Endodermal cell (in vitro differentiated cells): ENCODE data around the gene ACOT6. TPM values are rescaled to one million over a fixed set of nuclear protein-coding genes. Genes with fewer than 3 reads are reported as not detected.

Experiments
- DNase-seq: peaks from one replicate; pipeline ENCODE4 v3.0.0-alpha.2; 2017
- H3K27ac ChIP-seq: 2 replicates; pipeline ENCODE4 v1.5.1; 2013; ENCODE audit warnings: mild to moderate bottlenecking, low read depth, low read length, moderate library complexity
- H3K27me3 ChIP-seq: 2 replicates; pipeline ENCODE4 v1.6.1; 2013; ENCODE audit warnings: mild to moderate bottlenecking, low read length, moderate library complexity; ENCODE audit not compliant: insufficient read depth, control insufficient read depth, poor library complexity, severe bottlenecking
- H3K36me3 ChIP-seq: 2 replicates; pipeline ENCODE4 v1.7.0; 2013; ENCODE audit warnings: mild to moderate bottlenecking, low read length, moderate library complexity; ENCODE audit not compliant: control insufficient read depth, insufficient read depth
- H3K4me1 ChIP-seq: one replicate; pipeline ENCODE4 v1.7.0; 2013; ENCODE audit warnings: low read length; ENCODE audit not compliant: control insufficient read depth, insufficient read depth
- H3K4me3 ChIP-seq: 2 replicates; pipeline ENCODE4 v1.5.1; 2013; ENCODE audit warnings: mild to moderate bottlenecking, low read length, moderate library complexity
- H3K9ac ChIP-seq: 2 replicates; pipeline ENCODE4 v1.6.1; 2013; ENCODE audit warnings: mild to moderate bottlenecking, low read length, moderate library complexity; ENCODE audit not compliant: poor library complexity, severe bottlenecking; ENCODE audit errors: extremely low read depth
- H3K9me3 ChIP-seq: 2 replicates; pipeline ENCODE4 v1.6.1; 2013; ENCODE audit warnings: mild to moderate bottlenecking, low read length, moderate library complexity; ENCODE audit not compliant: control insufficient read depth
- H3K27ac Mint-ChIP-seq: 2 replicates; pipeline ENCODE4 v1.8.0; 2020; ENCODE audit warnings: mixed read lengths
- H3K27me3 Mint-ChIP-seq: 2 replicates; pipeline ENCODE4 v1.8.0; 2021; ENCODE audit warnings: mild to moderate bottlenecking, mixed read lengths; ENCODE audit not compliant: insufficient read depth
- H3K36me3 Mint-ChIP-seq: 2 replicates; pipeline ENCODE4 v1.8.0; 2020; ENCODE audit warnings: low read depth, mixed read lengths
- H3K4me1 Mint-ChIP-seq: 2 replicates; pipeline ENCODE4 v1.8.0; 2020; ENCODE audit warnings: mixed read lengths
- H3K4me3 Mint-ChIP-seq: 2 replicates; pipeline ENCODE4 v1.8.0; 2020; ENCODE audit warnings: mild to moderate bottlenecking, moderate library complexity, mixed read lengths
- H3K9me3 Mint-ChIP-seq: 2 replicates; pipeline ENCODE4 v1.8.0; 2020; ENCODE audit warnings: mild to moderate bottlenecking, mixed read lengths
- CTCF ChIP-seq: fragments of 200-600 bp; sonication (generic); conservative IDR thresholded peaks from 2 replicates; pipeline ENCODE4 v1.5.0; 2021; ENCODE audit warnings: antibody characterized with exemption, mild to moderate bottlenecking
- WGBS, 2 experiments: methylation state at CpG; one replicate each; pipeline versions ENCODE4 v1.1.5 to v1.1.7; 2013; ENCODE audit warnings: missing lambda C conversion rate in 2 of 2, mixed read lengths in 1 of 2; ENCODE audit not compliant: insufficient coverage in 1 of 2, insufficient read length in 1 of 2; 5-methylcytosine and 5-hydroxymethylcytosine counted together
- total RNA-seq, 2 donors: library from RNA; stranded (reverse); fragmentation: NEBNext Ultra II Directional in 1 of 2; extraction: Animal tissue kit (Norgen Biotek cat#: 25700) in 1 of 2; gene quantifications; 2 replicates in 1 of 2; 3 replicates in 1 of 2; pipeline ENCODE4 v1.2.1, GENCODE V29; 2021

ACOT6 gene
- total RNA-seq, 2 donors from 2014 or later: not detected

GRCh38 chr14:73667854-73668253, 55.5 kb downstream of the ACOT6 start:
- H3K4me1 Mint-ChIP-seq: peaks cover 8% of the 10 kb centered on the region
- Histone ChIP-seq H3K27ac (no peak overlapping the region), H3K9me3 (no peaks in the 10 kb centered on the region), H3K4me3 (no peak overlapping the region), H3K27me3 (no peaks in the 10 kb centered on the region), H3K9ac (no peak overlapping the region), H3K4me1 (no peaks in the 10 kb centered on the region), H3K36me3 (peaks cover 22% of the 10 kb centered on the region)
- WGBS, 2 experiments: 89 to 97% methylated on average over 3 of the region's 3 CpGs
- no peaks in the 10 kb centered on the region for H3K9me3 Mint-ChIP-seq
- peaks cover 11% of the 10 kb centered on the region for H3K36me3 Mint-ChIP-seq
- H3K27me3 Mint-ChIP-seq: no peaks in the 10 kb centered on the region
- TF ChIP-seq CTCF: no peak
- DNase-seq: no peak
- H3K27ac Mint-ChIP-seq: no peak overlapping the region
- no peak overlapping the region for H3K4me3 Mint-ChIP-seq

Other genes with a start within 250 kb of the ACOT6 start
- 10 to 100 TPM; 79.9 to 85.2 TPM for gene NUMB, start 154.0 kb upstream of the ACOT6 start, total RNA-seq
- 10 to 100 TPM; 20.1 to 21.5 TPM for gene RIOX1, start 121.6 kb upstream of the ACOT6 start, total RNA-seq
- 1 to 10 TPM; 4.2 to 4.4 TPM for gene ACOT1, start 75.4 kb upstream of the ACOT6 start, total RNA-seq
- 1 to 10 TPM in 1 of 2 donors, under 1 TPM in 1; 0.46 to 3.2 TPM for gene HEATR4, start 53.6 kb upstream of the ACOT6 start, total RNA-seq
- 10 to 100 TPM in 1 of 2 donors, 1 to 10 TPM in 1; 5.0 to 12.3 TPM for gene ACOT2, start 43.3 kb upstream of the ACOT6 start, total RNA-seq
- gene ACOT4, start 20.6 kb upstream of the ACOT6 start, total RNA-seq: 1 to 10 TPM in 1 of 2 donors, under 1 TPM in 1; 0.97 to 2.0 TPM
- 10 to 100 TPM; 22.9 to 30.5 TPM for gene DNAL1, start 32.5 kb downstream of the ACOT6 start, total RNA-seq
- 10 to 100 TPM; 66.9 to 70.4 TPM for gene PNMA1, start 101.9 kb downstream of the ACOT6 start, total RNA-seq
- gene PTGR2, start 239.3 kb downstream of the ACOT6 start, total RNA-seq: 10 to 100 TPM in 1 of 2 donors, 1 to 10 TPM in 1; 7.7 to 21.5 TPM